NCI-H1930 (cell line): ENCODE results near the gene ATP8A1.

Experiments
- DNase-seq, 2 experiments: peaks; one replicate each; lab custom pipeline; 2025; lab: John Stamatoyannopoulos, UW

Gene ATP8A1

DNA sequence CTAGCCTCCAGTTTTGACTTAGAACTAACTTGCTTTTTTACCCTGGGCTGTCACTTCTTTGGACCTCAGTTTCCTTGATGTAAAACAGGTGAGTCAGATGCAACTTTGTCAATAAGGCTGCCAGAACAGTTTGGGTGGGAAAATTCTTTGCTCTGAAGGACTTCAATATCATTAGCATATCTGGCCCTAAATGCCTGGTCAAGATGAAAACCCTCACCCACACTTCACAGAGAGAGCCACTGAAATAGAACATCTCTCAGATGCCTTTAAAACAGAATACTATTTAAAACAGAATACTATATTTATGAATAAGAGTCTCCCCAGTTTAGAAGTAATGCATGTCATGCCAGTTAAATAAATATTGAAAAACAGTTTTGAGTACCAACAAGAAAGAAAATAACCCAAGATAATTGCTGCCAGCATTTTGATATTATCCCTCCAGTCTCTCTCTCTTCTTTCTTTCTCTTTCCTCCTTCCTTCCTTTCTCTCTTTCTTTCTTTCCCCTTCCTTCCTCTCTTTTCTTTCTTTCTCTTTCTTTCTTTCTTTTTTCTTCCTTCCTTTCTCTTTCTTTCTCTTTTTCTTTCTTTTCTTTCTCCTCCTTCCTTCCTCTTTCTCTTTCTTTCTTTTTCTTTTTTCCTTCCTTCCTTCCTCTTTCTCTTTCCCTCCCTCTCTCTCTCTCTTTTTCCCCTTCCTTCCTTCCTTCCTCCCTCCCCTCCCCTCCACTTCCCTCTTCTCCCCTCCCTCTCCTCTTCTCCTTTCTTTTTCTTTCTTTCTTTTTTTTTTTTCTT lies 292.4 kb downstream of the ATP8A1 start:
- no peak for DNase-seq

DNA sequence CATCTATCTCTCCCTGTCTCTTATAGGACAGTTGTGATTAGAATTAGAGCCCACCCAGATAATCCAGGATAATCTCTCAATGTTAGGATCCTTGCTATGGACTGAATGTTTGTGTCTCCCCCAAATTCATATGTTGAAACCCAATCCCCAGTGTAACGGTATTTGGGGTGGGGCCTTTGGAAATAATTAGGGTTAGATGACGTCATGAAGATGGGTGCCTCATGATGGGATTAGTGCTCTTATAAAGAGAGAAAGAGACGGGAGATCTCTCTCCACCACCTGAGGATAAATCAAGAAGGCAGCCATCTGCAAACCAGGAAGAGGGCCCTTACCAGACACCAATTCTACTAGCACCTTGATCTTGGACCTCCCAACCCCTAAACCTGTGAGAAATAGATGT lies 293.3 kb downstream of the ATP8A1 start:
- DNase-seq: no peak

- no peak for DNase-seq
Observed at GRCh38 chr4:42362591-42362990, 294.3 kb downstream of the ATP8A1 start.

DNA sequence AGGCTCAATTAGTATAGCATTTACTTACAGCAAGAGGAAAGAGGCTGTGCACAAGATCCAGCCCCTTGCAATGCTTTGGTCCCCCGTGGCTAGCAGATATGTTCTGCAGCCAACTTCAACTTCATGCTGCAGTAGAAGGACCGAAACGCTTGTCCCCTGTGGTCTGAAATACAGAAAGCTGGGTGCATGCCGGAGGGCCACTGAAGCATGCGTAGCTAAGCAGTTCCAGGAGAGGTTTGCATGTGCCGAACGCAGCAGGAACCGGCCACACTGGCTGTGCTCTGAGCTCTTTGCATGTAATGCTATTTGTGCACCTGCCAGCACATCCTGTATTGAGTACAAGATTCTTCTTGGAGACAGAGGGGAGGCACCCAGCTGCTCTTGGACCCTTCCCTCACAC lies 295.4 kb downstream of the ATP8A1 start:
- DNase-seq: no peak

GRCh38 chr4:42360256-42360669 lies 296.6 kb downstream of the ATP8A1 start:
- DNase-seq: no peak

DNA sequence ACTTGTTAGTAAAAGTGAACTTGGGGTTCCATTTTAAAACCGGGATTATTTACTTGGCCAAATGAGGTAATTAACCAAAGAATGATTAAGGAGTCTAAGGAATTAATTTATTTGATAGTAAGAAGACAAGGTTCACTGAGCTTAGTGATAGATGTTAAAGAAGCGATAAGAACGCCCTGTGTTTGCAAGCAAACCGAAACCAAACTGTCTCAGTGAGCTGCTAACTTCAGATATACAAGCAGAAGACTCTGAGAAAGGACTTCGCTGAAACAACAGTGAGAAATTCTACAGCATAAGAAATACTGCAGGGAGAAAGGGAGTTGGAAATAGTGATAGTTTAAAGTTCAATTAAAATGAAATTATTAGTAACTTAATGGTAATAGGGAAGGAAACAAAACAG lies 297.2 kb downstream of the ATP8A1 start:
- no peak for DNase-seq
